Panc1 (cell line): ENCODE data around the gene WWOX.

Experiments
- CTCF ChIP-seq: fragments of 450-650 bp; IDR thresholded peaks from 2 replicates; pipeline ENCODE4 v1.5.1; 2017; ENCODE audit warnings: mild to moderate bottlenecking
- POLR2AphosphoS5 ChIP-seq: IDR thresholded peaks from 2 replicates; pipeline ENCODE4 v1.6.1; 2012; ENCODE audit warnings: mild to moderate bottlenecking, low read depth, low read length, moderate library complexity

- TF ChIP-seq CTCF (peak; percentile 19; the same call in 1 of the 2 replicates), POLR2AphosphoS5 (no peak)
These were observed 296.6 kb downstream of the WWOX start for GRCh38 chr16:78396046-78396445.
